ENCODE data around the gene PPP1R12B.
"Not testable (repeated sequence)": the region's sequence is repeated elsewhere in the genome, so short reads cannot be mapped to it uniquely, and the experiment has no call there.

The PPP1R12B gene

GRCh38 chr1:202540014-202540413 is 191.5 kb downstream of the PPP1R12B start:
- no peak for DNase-seq

GRCh38 chr1:202540448-202540847 is 191.9 kb downstream of the PPP1R12B start:
- no peak for DNase-seq

DNA sequence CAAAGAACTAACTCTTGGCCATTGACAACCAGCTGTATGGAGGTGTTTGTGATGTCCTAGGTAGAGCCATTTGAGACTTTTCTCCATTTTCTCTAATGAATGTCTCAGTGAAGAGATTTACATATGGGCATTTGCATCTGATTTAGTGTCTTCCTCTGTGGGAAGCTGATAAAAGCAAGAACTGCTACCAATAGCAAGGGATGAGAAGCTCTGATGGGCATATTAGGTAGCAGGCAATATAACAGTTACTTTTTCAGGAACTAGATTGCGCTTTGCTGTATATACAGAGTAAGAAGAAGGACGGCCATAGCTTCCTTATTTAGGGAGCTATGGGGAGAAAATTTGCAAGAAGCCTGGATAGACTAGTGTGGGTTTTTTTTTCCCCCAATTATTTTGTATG is 192.4 kb downstream of the PPP1R12B start:
- DNase-seq = not testable (repeated sequence)

DNA sequence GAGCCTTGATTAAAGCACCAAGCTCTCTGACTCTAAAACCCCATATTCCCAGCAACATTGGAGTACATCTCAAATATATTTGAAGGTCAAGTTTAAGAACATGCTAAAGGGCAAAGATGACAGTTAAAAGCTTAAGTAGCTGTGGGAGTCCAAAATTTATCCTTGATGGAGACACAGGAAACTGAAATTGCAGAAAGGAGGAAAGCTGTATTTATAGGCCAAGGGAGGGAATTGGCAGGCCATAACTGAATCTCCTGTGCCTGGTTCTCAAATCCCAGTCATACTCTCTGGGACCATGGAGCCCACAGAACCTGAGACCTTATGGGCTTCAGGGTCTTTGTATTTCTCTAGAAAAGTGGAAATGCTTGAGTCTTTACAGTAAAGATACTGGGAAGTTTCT is 193.9 kb downstream of the PPP1R12B start:
- not testable (repeated sequence) for DNase-seq

DNA sequence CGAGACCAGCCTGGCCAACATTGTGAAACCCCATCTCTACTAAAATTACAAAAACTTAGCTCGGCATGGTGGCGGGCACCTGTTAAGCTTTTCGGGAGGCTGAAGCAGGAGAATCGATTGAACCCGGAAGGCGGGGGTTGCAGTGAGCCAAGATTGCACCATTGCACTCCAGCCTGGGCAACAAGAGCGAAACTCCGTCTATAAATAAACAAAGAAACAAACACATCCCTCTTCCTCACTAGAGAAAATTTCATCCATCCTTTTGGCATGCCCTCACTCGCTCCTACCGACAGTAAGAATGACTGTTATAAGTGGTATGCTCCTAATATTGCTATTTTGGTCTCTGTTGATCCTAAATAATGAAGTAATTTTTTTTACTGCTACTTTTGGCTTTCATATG is 195.0 kb downstream of the PPP1R12B start:
- not testable (repeated sequence) for DNase-seq

GRCh38 chr1:202544766-202545449 is 196.4 kb downstream of the PPP1R12B start:
- not testable (repeated sequence) for DNase-seq

DNA sequence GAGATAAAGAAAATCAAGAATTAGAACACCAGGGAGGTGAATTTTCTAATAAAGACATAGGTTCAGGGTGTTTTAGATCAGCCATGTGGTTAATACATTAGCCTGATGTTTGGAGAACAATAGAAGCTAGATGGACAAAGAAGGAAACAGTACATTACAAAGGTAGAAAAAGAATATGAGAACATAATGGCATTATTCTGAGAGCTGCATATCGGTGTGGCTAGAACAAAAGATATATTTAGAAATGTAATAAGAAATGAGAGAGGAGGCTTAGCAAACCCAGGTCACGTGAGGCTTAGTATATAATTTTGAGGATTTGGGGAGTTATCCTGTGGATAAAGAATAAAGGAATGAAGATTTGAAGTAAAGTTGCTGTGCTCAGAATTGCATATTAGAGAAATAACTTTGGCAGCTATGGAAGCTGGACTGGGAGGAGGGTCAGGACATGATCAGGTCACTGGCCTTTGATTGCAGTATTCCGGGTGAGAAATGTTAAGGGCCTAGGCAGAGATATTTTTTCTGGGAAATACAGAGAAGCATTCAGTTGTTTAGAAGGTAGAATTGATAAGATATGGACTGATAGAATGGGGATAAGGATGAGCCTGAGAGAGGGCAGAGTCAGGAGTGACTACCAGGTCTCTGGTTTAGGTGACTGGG is 197.3 kb downstream of the PPP1R12B start:
- DNase-seq = not testable (repeated sequence)

GRCh38 chr1:202546377-202546776 is 197.9 kb downstream of the PPP1R12B start:
- not testable (repeated sequence) for DNase-seq

DNA sequence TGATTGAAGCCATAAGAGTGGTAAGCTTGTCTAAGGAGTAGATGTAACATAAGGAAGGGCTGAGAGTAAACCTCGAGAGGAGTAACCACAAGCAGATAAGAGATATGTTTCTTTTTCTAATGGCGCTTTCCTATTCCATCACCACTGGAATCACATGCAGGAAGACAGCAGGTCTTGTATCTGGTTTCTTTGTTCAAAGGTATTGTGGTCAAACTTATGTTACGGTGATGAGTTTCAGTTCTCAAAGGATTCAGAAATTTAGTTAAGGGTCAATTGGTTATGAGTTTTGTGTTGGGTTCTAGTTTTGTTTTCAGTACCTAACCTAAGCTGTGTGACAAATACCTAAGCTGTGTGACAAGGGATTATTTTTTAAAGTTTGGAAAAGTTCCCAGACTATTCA is 198.3 kb downstream of the PPP1R12B start:
- DNase-seq = peak; percentile 25

GRCh38 chr1:202547215-202547614 is 198.7 kb downstream of the PPP1R12B start:
- DNase-seq = no peak

GRCh38 chr1:202550088-202550487 is 201.6 kb downstream of the PPP1R12B start:
- not testable (repeated sequence) for DNase-seq

GRCh38 chr1:202551683-202552082 is 203.2 kb downstream of the PPP1R12B start:
- DNase-seq = peak; percentile 23

DNA sequence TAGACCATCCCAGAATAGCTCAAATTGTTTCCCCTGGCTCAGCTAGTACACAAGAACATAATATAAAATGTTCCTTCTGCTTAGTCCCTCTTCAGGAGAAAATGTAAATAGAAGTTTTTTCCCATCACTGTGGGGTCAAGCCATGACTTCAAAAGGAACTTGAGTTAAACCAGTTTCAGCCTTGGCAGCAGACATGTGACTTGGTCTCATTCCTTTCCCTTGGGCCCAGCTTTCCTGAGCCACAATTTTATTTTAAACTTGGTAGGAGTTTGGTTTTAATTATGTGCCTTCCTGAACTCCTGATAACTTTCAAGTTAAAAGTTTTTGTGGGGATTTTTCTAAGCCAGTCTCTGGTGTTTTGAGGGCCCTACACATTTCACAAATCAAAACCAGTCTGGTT is 204.1 kb downstream of the PPP1R12B start:
- DNase-seq = not testable (repeated sequence)

GRCh38 chr1:202553078-202553477 is 204.6 kb downstream of the PPP1R12B start:
- not testable (repeated sequence) for DNase-seq

- DNase-seq = peak; percentile 64
Observed at GRCh38 chr1:202553560-202554038, 205.1 kb downstream of the PPP1R12B start.

DNA sequence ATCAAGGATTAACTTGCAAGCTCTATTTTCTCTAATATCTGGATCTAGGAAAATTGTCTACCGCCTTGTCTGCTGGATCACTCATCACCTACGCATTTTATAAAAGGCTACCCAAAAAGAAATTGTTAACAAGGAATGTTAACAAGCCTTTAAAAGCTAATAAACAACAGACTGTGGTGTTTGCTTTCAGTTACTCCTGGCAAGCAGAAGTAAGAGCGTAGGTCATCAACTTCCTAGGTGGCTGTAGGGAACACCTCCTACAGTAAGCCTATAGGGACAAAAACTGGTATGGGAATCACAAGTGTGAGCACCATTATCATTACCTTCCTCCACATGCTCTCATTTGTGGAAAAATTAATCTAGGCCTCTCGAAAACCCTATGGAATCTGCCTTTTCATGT is 206.1 kb downstream of the PPP1R12B start:
- DNase-seq = not testable (repeated sequence)

GRCh38 chr1:202556037-202556436 is 207.5 kb downstream of the PPP1R12B start:
- not testable (repeated sequence) for DNase-seq

DNA sequence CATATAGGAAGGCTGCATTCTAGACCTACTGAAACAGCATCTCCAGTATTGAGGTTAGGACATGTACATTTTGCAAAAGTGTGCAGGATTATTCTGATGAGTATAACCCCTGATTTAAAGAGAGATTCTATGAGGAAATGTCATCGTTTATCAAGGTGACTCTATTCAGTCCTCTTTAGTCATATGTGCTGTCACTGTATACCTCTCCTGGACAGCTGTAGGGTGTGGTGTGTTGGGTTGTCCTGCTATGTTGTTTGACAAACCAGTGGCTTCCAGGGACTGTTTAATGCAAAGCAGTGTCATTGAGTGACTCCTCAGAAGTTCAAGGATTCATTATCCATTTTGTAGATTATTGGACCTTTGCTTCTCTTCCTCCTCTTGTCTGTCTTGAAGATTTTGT is 209.2 kb downstream of the PPP1R12B start:
- not testable (repeated sequence) for DNase-seq

GRCh38 chr1:202561240-202561639 is 212.7 kb downstream of the PPP1R12B start:
- DNase-seq = no peak

DNA sequence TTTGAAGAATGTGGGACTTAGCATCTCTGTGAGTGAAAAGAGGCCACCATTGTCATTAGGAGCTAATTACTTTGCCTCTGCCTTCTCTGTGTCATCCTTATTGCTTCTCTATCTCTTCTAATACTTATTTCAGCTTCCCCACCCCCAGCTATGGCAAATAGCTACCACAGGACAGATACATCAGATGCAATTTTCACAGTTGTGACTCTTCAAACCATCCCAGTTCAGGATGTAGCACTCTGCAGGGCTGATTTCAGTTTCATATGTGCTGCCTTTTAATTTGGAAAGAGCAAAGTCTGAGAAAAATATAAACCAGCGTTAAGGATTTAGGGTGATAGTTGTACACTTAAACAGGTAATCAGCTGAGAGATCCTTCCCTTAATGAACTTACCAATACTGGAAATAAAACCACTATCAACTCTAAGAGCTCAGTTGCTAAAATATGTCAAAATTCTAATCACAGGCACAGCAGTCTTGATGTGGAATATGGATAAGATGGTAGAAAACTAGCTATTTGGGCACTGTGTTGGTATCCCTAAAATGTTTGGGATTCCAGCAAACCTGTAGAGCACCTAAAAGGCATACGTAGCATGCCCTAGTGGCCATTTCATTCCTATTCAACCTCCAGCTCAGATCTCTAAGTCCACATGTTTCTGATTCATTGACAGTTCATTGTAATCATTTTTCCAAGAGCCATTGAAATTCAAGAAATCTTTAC is 213.4 kb downstream of the PPP1R12B start:
- DNase-seq = no peak

- no peak for DNase-seq
Observed at GRCh38 chr1:202562444-202563060, 214.1 kb downstream of the PPP1R12B start.

- no peak for DNase-seq
Observed at GRCh38 chr1:202563818-202564217, 215.3 kb downstream of the PPP1R12B start.

DNA sequence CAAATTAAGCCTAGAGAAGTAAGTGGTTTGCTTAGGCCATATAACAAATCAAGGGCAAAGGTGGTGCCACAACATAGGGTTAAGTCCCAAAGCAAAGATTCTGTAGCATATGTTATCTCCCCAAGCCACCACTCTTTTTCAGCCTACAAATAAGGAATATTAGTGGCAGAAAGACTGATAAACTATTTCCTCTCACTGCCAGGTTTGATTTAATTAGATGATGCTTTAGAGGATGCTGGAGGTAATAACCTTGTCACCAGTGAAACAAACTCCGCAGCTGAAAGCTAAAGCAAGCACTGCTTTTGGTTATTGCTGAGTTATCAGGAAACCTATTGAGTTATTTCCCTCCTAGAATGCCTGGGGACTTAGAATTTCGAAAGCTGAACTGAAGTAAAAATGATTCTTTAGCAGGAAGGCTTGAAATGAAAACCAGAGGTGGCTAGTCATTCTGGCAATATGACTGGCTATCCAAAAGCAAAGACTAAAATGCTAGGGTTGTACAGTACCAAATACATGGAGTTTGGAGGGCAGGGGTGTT is 216.5 kb downstream of the PPP1R12B start:
- no peak for DNase-seq
